C4-2B (cell line): ENCODE measurements around the gene GFOD1.

ENCODE experiments used
- CTCF ChIP-seq: fragments of 450-650 bp; conservative IDR thresholded peaks from 2 replicates; pipeline ENCODE4 v1.5.1; 2017; ENCODE audit warnings: mild to moderate bottlenecking
- ZFX ChIP-seq: fragments of 450-650 bp; IDR thresholded peaks from 2 replicates; pipeline ENCODE4 v1.6.1; 2017

DNA sequence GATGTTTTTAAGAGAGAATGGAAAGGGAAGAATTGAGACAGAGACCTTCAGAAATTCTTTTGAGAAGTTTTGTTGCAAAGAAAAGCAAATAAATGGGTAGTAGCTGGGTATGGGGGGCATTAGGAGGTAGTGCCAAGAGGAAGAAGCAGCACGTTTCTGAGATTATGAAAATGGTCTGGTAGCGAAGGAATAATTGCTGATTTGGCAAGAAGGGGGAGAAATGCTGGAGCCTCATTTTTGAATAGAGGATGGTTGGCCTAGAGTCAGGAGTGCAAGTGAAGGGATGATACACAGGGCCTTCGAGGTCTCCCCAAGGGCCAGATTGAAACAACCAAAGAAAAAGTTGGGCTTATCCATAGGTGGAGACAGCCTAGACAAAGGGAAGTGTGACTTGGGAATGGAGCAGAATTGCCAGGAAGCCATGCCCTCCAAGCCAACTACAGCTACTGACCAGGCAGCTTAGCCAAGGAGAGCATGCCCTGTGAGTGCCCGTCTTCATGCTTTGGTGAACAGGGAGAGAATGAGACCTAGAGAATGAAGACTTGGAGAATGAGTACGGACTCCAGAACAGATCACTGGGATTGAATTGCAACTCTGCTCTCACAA, 144.9 kb downstream of the GFOD1 start:
- no peak for TF ChIP-seq CTCF
- no peak for TF ChIP-seq ZFX
